HEK293 (cell line): ENCODE measurements around the gene NFATC1.

Source experiments
- MZF1 ChIP-seq: fragments of 450-650 bp; formaldehyde crosslinking; IDR thresholded peaks from 2 replicates; pipeline ENCODE4 v1.5.1; 2017; ENCODE audit warnings: missing biosample characterization, missing genetic modification characterization, borderline replicate concordance
- SCRT2 ChIP-seq: fragments of 450-650 bp; formaldehyde crosslinking; IDR thresholded peaks from 2 replicates; pipeline ENCODE4 v1.5.1; 2016; ENCODE audit warnings: missing biosample characterization, missing genetic modification characterization
- TCF7L2 ChIP-seq: IDR thresholded peaks from 2 replicates; pipeline ENCODE4 v1.6.1; 2011; ENCODE audit warnings: low read depth, mild to moderate bottlenecking, inconsistent platforms, low read length, moderate library complexity, borderline replicate concordance
- YY1 ChIP-seq: fragments of 450-650 bp; formaldehyde crosslinking; IDR thresholded peaks from 2 replicates; pipeline ENCODE4 v1.5.1; 2018; ENCODE audit warnings: missing biosample characterization, missing genetic modification characterization
- ZFP3 ChIP-seq: fragments of 450-650 bp; formaldehyde crosslinking; IDR thresholded peaks from 2 replicates; pipeline ENCODE4 v1.5.1; 2016; ENCODE audit warnings: low read depth, missing biosample characterization, missing genetic modification characterization
- ZNF155 ChIP-seq: fragments of 450-650 bp; formaldehyde crosslinking; IDR thresholded peaks from 2 replicates; pipeline ENCODE4 v1.5.1; 2016; ENCODE audit warnings: missing biosample characterization, missing genetic modification characterization
- ZNF423 ChIP-seq: fragments of 450-650 bp; formaldehyde crosslinking; IDR thresholded peaks from 2 replicates; pipeline ENCODE4 v1.5.1; 2016; ENCODE audit warnings: missing biosample characterization, missing genetic modification characterization
- ZNF510 ChIP-seq: fragments of 450-650 bp; formaldehyde crosslinking; IDR thresholded peaks from 2 replicates; pipeline ENCODE4 v1.5.1; 2018; ENCODE audit warnings: mild to moderate bottlenecking, missing genetic modification characterization, missing biosample characterization; ENCODE audit not compliant: insufficient replicate concordance
- TF ChIP-seq, protein P1 (sequence below): fragments of 450-650 bp; formaldehyde crosslinking; IDR thresholded peaks from 2 replicates; pipeline ENCODE4 v1.5.1; 2016; ENCODE audit warnings: missing biosample characterization, missing genetic modification characterization
- TF ChIP-seq, protein P2 (sequence below): fragments of 450-650 bp; formaldehyde crosslinking; IDR thresholded peaks from 2 replicates; pipeline ENCODE4 v1.5.1; 2017; ENCODE audit warnings: missing biosample characterization, missing genetic modification characterization
- TF ChIP-seq, protein P3 (sequence below): fragments of 450-650 bp; formaldehyde crosslinking; IDR thresholded peaks from 2 replicates; pipeline ENCODE4 v1.5.1; 2016; ENCODE audit warnings: missing biosample characterization, missing genetic modification characterization
- TF ChIP-seq, protein P4 (sequence below): fragments of 450-650 bp; formaldehyde crosslinking; IDR thresholded peaks from 2 replicates; pipeline ENCODE4 v1.5.1; 2016; ENCODE audit warnings: missing biosample characterization, missing genetic modification characterization
- TF ChIP-seq, protein P5 (sequence below): fragments of 450-650 bp; formaldehyde crosslinking; IDR thresholded peaks from 2 replicates; pipeline ENCODE4 v1.5.1; 2016; ENCODE audit warnings: missing biosample characterization, missing genetic modification characterization
- TF ChIP-seq, protein P6 (sequence below): fragments of 450-650 bp; formaldehyde crosslinking; IDR thresholded peaks from 2 replicates; pipeline ENCODE4 v1.5.1; 2016; ENCODE audit warnings: missing biosample characterization, missing genetic modification characterization

DNA sequence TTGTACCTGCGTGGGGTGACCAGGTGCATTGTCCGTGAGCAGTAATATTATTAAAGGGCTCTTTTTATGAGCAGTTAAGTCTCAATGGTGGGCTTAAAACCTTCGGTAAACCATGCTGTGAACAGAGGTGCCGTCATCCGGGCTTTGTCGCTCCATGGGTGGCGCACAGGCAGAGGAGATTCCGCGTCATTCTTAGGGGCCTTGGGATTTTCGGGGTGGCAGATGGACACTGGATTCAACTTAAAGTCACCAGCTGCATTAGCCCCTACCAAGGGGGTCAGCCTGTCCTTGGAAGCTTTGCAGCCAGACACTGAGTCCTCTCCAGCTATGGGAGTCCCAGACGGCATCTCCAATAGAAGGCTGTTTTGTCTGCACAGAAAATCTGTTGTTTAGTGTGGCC, 107.7 kb downstream of the NFATC1 start:
- TF ChIP-seq ZNF423 (tag by site-specific recombination) (no peak), ZNF155 (tag by site-specific recombination) (no peak), YY1 (tag by site-specific recombination) (no peak), ZFP3 (tag by site-specific recombination) (no peak), MZF1 (no peak), ZNF510 (tag by site-specific recombination) (no peak), SCRT2 (no peak), TCF7L2 (no peak)
- TF ChIP-seq, protein P1, sequence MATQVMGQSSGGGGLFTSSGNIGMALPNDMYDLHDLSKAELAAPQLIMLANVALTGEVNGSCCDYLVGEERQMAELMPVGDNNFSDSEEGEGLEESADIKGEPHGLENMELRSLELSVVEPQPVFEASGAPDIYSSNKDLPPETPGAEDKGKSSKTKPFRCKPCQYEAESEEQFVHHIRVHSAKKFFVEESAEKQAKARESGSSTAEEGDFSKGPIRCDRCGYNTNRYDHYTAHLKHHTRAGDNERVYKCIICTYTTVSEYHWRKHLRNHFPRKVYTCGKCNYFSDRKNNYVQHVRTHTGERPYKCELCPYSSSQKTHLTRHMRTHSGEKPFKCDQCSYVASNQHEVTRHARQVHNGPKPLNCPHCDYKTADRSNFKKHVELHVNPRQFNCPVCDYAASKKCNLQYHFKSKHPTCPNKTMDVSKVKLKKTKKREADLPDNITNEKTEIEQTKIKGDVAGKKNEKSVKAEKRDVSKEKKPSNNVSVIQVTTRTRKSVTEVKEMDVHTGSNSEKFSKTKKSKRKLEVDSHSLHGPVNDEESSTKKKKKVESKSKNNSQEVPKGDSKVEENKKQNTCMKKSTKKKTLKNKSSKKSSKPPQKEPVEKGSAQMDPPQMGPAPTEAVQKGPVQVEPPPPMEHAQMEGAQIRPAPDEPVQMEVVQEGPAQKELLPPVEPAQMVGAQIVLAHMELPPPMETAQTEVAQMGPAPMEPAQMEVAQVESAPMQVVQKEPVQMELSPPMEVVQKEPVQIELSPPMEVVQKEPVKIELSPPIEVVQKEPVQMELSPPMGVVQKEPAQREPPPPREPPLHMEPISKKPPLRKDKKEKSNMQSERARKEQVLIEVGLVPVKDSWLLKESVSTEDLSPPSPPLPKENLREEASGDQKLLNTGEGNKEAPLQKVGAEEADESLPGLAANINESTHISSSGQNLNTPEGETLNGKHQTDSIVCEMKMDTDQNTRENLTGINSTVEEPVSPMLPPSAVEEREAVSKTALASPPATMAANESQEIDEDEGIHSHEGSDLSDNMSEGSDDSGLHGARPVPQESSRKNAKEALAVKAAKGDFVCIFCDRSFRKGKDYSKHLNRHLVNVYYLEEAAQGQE (tag by site-specific recombination), result no peak
- TF ChIP-seq, protein P2, sequence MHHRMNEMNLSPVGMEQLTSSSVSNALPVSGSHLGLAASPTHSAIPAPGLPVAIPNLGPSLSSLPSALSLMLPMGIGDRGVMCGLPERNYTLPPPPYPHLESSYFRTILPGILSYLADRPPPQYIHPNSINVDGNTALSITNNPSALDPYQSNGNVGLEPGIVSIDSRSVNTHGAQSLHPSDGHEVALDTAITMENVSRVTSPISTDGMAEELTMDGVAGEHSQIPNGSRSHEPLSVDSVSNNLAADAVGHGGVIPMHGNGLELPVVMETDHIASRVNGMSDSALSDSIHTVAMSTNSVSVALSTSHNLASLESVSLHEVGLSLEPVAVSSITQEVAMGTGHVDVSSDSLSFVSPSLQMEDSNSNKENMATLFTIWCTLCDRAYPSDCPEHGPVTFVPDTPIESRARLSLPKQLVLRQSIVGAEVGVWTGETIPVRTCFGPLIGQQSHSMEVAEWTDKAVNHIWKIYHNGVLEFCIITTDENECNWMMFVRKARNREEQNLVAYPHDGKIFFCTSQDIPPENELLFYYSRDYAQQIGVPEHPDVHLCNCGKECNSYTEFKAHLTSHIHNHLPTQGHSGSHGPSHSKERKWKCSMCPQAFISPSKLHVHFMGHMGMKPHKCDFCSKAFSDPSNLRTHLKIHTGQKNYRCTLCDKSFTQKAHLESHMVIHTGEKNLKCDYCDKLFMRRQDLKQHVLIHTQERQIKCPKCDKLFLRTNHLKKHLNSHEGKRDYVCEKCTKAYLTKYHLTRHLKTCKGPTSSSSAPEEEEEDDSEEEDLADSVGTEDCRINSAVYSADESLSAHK (tag by site-specific recombination), result no peak
- TF ChIP-seq, protein P3, sequence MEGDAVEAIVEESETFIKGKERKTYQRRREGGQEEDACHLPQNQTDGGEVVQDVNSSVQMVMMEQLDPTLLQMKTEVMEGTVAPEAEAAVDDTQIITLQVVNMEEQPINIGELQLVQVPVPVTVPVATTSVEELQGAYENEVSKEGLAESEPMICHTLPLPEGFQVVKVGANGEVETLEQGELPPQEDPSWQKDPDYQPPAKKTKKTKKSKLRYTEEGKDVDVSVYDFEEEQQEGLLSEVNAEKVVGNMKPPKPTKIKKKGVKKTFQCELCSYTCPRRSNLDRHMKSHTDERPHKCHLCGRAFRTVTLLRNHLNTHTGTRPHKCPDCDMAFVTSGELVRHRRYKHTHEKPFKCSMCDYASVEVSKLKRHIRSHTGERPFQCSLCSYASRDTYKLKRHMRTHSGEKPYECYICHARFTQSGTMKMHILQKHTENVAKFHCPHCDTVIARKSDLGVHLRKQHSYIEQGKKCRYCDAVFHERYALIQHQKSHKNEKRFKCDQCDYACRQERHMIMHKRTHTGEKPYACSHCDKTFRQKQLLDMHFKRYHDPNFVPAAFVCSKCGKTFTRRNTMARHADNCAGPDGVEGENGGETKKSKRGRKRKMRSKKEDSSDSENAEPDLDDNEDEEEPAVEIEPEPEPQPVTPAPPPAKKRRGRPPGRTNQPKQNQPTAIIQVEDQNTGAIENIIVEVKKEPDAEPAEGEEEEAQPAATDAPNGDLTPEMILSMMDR (tag by site-specific recombination), result no peak
- TF ChIP-seq, protein P4, sequence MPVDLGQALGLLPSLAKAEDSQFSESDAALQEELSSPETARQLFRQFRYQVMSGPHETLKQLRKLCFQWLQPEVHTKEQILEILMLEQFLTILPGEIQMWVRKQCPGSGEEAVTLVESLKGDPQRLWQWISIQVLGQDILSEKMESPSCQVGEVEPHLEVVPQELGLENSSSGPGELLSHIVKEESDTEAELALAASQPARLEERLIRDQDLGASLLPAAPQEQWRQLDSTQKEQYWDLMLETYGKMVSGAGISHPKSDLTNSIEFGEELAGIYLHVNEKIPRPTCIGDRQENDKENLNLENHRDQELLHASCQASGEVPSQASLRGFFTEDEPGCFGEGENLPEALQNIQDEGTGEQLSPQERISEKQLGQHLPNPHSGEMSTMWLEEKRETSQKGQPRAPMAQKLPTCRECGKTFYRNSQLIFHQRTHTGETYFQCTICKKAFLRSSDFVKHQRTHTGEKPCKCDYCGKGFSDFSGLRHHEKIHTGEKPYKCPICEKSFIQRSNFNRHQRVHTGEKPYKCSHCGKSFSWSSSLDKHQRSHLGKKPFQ (tag by site-specific recombination), result no peak
- TF ChIP-seq, protein P5, sequence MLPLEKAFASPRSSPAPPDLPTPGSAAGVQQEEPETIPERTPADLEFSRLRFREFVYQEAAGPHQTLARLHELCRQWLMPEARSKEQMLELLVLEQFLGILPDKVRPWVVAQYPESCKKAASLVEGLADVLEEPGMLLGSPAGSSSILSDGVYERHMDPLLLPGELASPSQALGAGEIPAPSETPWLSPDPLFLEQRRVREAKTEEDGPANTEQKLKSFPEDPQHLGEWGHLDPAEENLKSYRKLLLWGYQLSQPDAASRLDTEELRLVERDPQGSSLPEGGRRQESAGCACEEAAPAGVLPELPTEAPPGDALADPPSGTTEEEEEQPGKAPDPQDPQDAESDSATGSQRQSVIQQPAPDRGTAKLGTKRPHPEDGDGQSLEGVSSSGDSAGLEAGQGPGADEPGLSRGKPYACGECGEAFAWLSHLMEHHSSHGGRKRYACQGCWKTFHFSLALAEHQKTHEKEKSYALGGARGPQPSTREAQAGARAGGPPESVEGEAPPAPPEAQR (tag by site-specific recombination), result no peak
- TF ChIP-seq, protein P6, sequence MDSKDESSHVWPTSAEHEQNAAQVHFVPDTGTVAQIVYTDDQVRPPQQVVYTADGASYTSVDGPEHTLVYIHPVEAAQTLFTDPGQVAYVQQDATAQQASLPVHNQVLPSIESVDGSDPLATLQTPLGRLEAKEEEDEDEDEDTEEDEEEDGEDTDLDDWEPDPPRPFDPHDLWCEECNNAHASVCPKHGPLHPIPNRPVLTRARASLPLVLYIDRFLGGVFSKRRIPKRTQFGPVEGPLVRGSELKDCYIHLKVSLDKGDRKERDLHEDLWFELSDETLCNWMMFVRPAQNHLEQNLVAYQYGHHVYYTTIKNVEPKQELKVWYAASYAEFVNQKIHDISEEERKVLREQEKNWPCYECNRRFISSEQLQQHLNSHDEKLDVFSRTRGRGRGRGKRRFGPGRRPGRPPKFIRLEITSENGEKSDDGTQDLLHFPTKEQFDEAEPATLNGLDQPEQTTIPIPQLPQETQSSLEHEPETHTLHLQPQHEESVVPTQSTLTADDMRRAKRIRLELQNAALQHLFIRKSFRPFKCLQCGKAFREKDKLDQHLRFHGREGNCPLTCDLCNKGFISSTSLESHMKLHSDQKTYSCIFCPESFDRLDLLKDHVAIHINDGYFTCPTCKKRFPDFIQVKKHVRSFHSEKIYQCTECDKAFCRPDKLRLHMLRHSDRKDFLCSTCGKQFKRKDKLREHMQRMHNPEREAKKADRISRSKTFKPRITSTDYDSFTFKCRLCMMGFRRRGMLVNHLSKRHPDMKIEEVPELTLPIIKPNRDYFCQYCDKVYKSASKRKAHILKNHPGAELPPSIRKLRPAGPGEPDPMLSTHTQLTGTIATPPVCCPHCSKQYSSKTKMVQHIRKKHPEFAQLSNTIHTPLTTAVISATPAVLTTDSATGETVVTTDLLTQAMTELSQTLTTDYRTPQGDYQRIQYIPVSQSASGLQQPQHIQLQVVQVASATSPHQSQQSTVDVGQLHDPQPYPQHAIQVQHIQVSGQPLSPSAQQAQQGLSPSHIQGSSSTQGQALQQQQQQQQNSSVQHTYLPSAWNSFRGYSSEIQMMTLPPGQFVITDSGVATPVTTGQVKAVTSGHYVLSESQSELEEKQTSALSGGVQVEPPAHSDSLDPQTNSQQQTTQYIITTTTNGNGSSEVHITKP, result no peak
